ENCODE data around the gene ITPK1.

ITPK1 gene

GRCh38 chr14:92924247-92924646 lies 191.5 kb downstream of the ITPK1 start:
- no peak for DNase-seq (ENCODE audit: low read depth)

- no peak for DNase-seq (ENCODE audit: low read depth)
These were observed 192.0 kb downstream of the ITPK1 start for GRCh38 chr14:92923744-92924103.

GRCh38 chr14:92922883-92923743 lies 192.6 kb downstream of the ITPK1 start, which contains the start of gene CHGA:
Gene CHGA, plus strand, starts transcription at chr14:92923150. Its CDS starts 210 bp downstream, at chr14:92923360.
- DNase-seq (ENCODE audit: low read depth), result no peak

- DNase-seq (ENCODE audit: low read depth), result no peak
These were observed 193.5 kb downstream of the ITPK1 start for GRCh38 chr14:92922155-92922735.

- DNase-seq (ENCODE audit: low read depth), result no peak
These were observed 195.7 kb downstream of the ITPK1 start for GRCh38 chr14:92920001-92920400.

- no peak for DNase-seq (ENCODE audit: low read depth)
These were observed 197.8 kb downstream of the ITPK1 start for GRCh38 chr14:92917956-92918355.

GRCh38 chr14:92917041-92917940 lies 198.4 kb downstream of the ITPK1 start:
- DNase-seq (ENCODE audit: low read depth), result no peak

GRCh38 chr14:92916201-92916600 lies 199.5 kb downstream of the ITPK1 start:
- no peak for DNase-seq (ENCODE audit: low read depth)

- no peak for DNase-seq (ENCODE audit: low read depth)
These were observed 201.6 kb downstream of the ITPK1 start for GRCh38 chr14:92914087-92914656.

GRCh38 chr14:92907316-92907911 lies 208.3 kb downstream of the ITPK1 start:
- no peak for DNase-seq (ENCODE audit: low read depth)

- no peak for DNase-seq (ENCODE audit: low read depth)
These were observed 208.9 kb downstream of the ITPK1 start for GRCh38 chr14:92906823-92907222.

GRCh38 chr14:92906420-92906819 lies 209.3 kb downstream of the ITPK1 start:
- no peak for DNase-seq (ENCODE audit: low read depth)

GRCh38 chr14:92905667-92906066 lies 210.1 kb downstream of the ITPK1 start:
- DNase-seq (ENCODE audit: low read depth), result no peak

GRCh38 chr14:92903359-92903758 lies 212.4 kb downstream of the ITPK1 start:
- no peak for DNase-seq (ENCODE audit: low read depth)

GRCh38 chr14:92902726-92903125 lies 213.0 kb downstream of the ITPK1 start:
- DNase-seq (ENCODE audit: low read depth), result no peak

- DNase-seq (ENCODE audit: low read depth), result no peak
These were observed 213.5 kb downstream of the ITPK1 start for GRCh38 chr14:92902191-92902590.

GRCh38 chr14:92900660-92901059 lies 215.1 kb downstream of the ITPK1 start:
- DNase-seq (ENCODE audit: low read depth), result no peak

GRCh38 chr14:92898566-92899131 lies 217.1 kb downstream of the ITPK1 start:
- no peak for DNase-seq (ENCODE audit: low read depth)

- no peak for DNase-seq (ENCODE audit: low read depth)
These were observed 217.7 kb downstream of the ITPK1 start for GRCh38 chr14:92897922-92898565.

GRCh38 chr14:92895352-92895878 lies 220.3 kb downstream of the ITPK1 start:
- DNase-seq (ENCODE audit: low read depth), result no peak

GRCh38 chr14:92892589-92892988 lies 223.1 kb downstream of the ITPK1 start:
- no peak for DNase-seq (ENCODE audit: low read depth)
